ENCODE results near the gene FUCA2. TPM values are rescaled to one million over a fixed set of nuclear protein-coding genes. Genes with fewer than 3 reads are reported as not detected.

Gene FUCA2
- total and polyA plus RNA-seq, 2 experiments from 2014 or later: 31.8 to 33.4 TPM

- H3K9me2 ChIP-seq (ENCODE audit: insufficient read depth): no peaks in the 10 kb centered on the region
- Mint-ChIP-seq H3K4me1 (peaks cover 12% of the 10 kb centered on the region), H3K36me3 (ENCODE audit: low read depth) (peaks cover 3% of the 10 kb centered on the region; the same call in 2 of the 3 replicates), H3K9me3 (no peaks in the 10 kb centered on the region), H3K27ac (no peak overlapping the region), H3K4me3 (peak overlapping the region; percentile 94), H3K27me3 (ENCODE audit: insufficient read depth, low read depth, poor library complexity) (peaks cover 7% of the 10 kb centered on the region)
- H3K4me1 ChIP-seq (ENCODE audit: insufficient read depth): peaks cover 11% of the 10 kb centered on the region
- H3K27ac ChIP-seq (ENCODE audit: low read depth): no peak overlapping the region
- ATAC-seq: no peak
- H3K36me3 ChIP-seq (ENCODE audit: insufficient read depth): no peaks in the 10 kb centered on the region
- DNase-seq (ENCODE audit: low spot score): no peak
- no peaks in the 10 kb centered on the region; the same call in 1 of the 2 replicates for H4K20me1 ChIP-seq (replicated peaks; ENCODE audit: insufficient read depth)
- H2AFZ ChIP-seq: no peak overlapping the region; the same call in 1 of the 2 replicates
- no peaks in the 10 kb centered on the region for H3F3A ChIP-seq (replicated peaks; ENCODE audit: low read depth)
- TF ChIP-seq, protein P1, sequence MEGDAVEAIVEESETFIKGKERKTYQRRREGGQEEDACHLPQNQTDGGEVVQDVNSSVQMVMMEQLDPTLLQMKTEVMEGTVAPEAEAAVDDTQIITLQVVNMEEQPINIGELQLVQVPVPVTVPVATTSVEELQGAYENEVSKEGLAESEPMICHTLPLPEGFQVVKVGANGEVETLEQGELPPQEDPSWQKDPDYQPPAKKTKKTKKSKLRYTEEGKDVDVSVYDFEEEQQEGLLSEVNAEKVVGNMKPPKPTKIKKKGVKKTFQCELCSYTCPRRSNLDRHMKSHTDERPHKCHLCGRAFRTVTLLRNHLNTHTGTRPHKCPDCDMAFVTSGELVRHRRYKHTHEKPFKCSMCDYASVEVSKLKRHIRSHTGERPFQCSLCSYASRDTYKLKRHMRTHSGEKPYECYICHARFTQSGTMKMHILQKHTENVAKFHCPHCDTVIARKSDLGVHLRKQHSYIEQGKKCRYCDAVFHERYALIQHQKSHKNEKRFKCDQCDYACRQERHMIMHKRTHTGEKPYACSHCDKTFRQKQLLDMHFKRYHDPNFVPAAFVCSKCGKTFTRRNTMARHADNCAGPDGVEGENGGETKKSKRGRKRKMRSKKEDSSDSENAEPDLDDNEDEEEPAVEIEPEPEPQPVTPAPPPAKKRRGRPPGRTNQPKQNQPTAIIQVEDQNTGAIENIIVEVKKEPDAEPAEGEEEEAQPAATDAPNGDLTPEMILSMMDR (conservative IDR thresholded peaks at IDR 0.05; ENCODE audit: low read depth in 2 of 2): no peak
- TF ChIP-seq POLR2AphosphoS5 (IDR thresholded peaks at IDR 0.05; ENCODE audit: low read depth) (no peak), EZH2 (IDR thresholded peaks at IDR 0.05; ENCODE audit: low read depth, unreplicated experiment) (no peak), REST (IDR thresholded peaks at IDR 0.05; ENCODE audit: unreplicated experiment) (no peak), ZNF462 (CRISPR knock-in tag; IDR thresholded peaks at IDR 0.05) (no peak), STAT1 (IDR thresholded peaks at IDR 0.05; ENCODE audit: unreplicated experiment) (no peak), NANOG (IDR thresholded peaks at IDR 0.05; ENCODE audit: borderline replicate concordance) (no peak), ZNF331 (CRISPR knock-in tag; IDR thresholded peaks at IDR 0.05; ENCODE audit: low read depth) (no peak), ZNF114 (CRISPR knock-in tag; IDR thresholded peaks at IDR 0.05) (no peak), ETS1 (IDR thresholded peaks at IDR 0.05) (no peak), EZH2phosphoT487 (IDR thresholded peaks at IDR 0.05; ENCODE audit: unreplicated experiment) (no peak), JUNB (IDR thresholded peaks at IDR 0.05; ENCODE audit: unreplicated experiment) (no peak), CREB1 (CRISPR knock-in tag; IDR thresholded peaks at IDR 0.05; ENCODE audit: low read depth) (no peak)
- no peaks in the 10 kb centered on the region for H3K27me3 ChIP-seq (ENCODE audit: insufficient read depth)
- H3K4me3 ChIP-seq: peak overlapping the region; percentile 91
- H3K79me2 ChIP-seq (replicated peaks; ENCODE audit: insufficient read depth): peaks cover 38% of the 10 kb centered on the region
- peak overlapping the region; percentile 94 for H3K4me2 ChIP-seq
These were observed 62.3 kb downstream of the FUCA2 start for GRCh38 chr6:143449082-143449713.

Data from GM23338 (cell line).